NCI-H226 (cell line): ENCODE data around the gene MAD1L1.

Experiments
- DNase-seq: peaks from one replicate; pipeline ENCODE4 v3.0.0-alpha.2; 2015

Gene MAD1L1

DNA sequence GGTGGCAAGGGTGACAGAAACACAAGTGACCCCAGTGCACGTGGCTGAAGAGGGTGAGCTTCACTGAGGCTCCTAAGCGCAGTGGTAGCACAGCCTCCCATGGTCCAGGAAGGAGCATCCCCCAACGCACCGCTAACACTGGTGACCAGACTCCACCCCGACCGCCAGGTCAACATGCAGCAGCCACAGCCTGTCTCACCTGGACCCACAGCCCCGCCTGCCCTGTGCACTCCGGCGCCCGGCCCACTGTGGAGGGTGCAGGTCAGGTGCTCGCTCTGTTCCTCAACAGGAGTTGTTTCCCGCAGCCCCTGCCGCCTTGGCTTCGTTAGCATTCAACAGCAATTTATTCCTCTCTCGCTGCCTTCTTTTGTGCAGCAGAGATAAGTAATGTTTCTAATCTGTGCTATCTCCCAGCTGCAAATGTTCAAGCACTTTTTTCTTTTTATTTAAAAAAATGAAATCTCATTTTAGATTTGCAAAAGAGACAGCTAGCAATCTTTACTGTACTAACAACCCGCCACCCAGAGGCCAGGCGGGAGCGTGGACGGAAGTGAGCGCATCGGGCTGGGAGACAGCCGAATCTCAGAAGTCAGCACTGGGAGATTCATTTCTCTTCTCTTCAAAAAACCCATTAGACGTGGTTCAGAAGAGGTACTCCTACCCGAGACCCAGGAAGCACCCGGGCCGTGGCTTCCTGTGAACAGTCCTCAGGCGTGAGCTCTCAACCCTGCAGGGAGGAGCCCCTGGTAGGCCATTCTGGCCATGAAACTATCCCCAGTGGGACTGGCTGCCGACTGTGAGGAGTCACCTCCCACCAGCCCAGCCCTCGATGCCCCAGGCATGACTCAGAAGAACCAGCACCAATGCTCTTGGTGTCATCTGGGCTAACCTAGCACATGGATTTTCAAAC is 133.4 kb downstream of the MAD1L1 start:
- DNase-seq: peak; percentile 59

DNA sequence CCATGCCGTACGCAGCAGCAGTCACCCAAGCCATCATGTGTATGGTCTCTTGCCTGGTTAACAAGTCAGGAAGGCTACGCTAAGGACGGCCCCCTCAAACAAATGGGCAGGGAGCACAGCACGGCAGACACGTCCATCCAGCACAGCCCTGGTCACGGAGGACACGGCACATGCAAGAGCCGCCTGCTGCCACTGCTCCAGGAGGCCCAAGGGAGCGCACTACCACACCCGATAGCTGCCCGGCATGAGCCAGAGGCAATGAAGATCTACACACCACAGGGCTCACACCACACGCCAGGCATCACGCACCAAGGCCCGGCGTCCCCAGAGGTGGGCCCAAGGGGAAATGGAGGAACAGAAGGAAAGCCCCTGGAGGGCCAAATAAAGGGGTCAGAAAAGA is 134.2 kb downstream of the MAD1L1 start:
- no peak for DNase-seq

DNA sequence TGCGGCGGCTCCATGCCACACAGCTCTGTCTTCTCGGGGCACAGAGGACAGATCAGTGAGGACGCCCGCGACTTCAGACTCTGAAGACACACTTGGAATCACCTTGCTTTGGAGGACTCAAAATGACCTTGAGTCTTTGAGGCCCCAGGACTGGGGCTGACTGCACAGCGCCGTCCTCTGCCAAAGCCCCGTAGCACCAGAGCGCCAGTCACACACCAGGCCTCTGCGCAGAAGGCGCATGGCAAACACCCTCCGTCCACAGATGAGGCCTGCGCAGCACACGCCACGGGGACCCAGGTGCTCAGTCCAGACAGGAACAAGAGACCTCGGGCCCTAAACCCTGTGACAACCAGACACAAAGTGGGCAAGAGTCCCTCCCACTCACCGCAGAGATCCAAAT is 134.7 kb downstream of the MAD1L1 start:
- no peak for DNase-seq

DNA sequence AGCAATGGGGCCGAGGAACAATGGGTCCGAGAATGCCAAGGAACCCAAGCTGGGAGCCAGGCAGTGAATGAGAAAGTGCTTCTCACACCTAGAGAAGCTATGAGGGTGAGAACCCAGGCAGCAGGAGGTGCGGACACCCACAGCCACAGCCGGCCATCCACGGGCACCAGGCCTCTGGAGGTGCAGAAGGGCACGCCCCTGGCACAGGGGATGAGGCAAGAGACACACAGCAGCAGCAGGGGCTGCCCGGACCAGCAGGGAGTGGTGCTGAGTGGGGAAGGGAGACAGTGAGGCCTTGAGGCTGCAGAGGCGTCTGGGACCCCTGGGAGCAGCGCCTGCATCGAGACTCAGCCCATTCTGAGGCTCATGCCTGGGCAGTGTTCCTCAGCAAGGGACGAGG is 135.3 kb downstream of the MAD1L1 start:
- DNase-seq: no peak

DNA sequence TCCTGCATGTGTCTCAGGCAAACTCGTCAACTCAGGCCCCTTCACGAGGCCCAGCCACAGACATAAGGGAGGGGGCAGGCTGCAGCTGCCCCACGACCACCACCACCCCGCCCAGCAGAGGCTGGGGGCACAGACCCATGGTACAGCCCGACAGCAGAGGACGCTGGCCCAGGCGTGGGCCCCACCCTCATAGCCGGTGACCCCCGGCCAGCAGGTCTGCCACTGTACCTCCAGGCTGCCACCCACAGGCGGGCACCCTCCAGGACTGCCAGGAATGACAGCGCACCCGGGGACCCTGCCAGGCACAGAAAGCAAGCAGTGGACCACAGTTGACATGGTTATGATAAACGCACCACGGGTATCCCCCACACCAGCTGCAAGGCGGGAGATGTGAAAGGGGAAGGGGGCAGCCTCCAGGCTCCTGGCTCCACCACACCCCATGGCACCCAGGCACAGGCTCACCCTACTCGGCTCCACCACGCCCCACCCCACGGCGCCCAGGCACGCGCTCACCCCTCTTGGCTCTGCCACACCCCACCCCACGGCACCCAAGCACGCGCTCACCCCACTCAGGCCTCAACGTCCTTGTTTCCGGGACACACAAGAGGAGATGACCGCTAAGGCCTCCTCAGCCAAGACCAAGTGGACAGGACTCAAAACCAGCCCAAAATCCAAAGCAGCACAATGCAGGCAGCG is 135.9 kb downstream of the MAD1L1 start:
- no peak for DNase-seq

DNA sequence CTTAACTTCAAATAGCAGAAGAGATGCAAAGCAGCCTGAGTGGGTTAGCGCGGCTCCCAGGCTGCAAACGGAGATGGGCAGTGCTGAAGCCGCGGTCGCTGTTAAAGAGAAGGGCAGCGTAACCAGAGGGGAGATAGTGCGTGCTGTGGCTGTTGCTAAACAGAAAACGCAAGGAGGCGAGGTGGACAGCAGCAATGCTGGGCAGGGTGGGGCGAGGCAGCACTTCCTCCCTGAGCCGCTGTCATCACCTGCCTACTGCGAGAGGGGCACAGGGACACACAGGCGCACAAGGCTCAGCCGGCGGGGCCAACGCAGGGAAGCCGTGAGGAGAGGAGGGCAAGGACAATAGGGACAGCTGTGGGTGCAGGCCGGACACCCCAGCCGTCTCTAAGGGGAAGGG is 137.3 kb downstream of the MAD1L1 start:
- no peak for DNase-seq

DNA sequence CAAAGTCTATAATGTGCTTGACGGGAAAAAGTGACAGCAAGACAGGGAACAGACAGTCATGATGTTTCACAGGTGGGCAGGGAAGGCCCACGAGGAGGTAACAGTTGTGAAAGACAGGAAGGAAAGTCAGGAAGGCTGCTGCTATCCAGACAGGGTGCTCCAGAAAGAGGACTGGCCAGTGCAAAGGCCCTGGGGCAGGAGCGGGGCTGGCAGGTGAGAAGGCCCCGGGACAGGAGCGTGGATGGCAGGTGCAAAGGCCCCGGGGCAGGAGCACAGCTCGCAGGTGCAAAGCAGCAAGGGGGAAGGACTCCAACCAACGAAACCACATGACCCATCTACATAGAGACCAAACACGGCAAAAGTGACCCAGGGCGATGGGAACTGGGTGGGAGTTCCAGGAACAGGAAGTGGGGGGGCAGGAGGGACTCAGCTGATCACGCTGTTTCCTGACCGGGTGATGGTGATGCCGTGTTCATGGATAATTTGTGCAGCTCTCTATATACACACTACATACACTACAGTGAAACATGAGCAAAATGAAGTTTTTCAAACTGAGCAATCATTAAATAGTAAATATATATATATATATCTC is 138.2 kb downstream of the MAD1L1 start:
- DNase-seq: no peak

DNA sequence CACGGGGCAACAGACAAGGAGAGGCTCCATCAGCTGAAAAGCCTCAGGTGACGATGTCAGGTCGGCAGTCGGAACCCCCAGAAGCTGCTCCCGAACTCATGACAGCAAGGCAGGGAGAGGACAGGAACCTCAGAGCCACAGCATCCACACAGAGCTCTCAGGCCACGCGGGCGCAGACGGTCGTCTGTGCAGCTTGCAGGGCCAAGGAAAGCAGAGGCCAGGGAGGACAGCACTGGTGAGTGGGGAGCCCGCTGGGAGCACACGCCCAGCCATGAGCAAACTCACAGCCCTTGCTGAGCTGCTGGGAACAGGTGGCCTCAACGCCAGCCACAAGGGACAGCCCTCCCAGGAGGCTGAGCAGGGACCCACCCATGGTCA is 138.9 kb downstream of the MAD1L1 start:
- DNase-seq: no peak

DNA sequence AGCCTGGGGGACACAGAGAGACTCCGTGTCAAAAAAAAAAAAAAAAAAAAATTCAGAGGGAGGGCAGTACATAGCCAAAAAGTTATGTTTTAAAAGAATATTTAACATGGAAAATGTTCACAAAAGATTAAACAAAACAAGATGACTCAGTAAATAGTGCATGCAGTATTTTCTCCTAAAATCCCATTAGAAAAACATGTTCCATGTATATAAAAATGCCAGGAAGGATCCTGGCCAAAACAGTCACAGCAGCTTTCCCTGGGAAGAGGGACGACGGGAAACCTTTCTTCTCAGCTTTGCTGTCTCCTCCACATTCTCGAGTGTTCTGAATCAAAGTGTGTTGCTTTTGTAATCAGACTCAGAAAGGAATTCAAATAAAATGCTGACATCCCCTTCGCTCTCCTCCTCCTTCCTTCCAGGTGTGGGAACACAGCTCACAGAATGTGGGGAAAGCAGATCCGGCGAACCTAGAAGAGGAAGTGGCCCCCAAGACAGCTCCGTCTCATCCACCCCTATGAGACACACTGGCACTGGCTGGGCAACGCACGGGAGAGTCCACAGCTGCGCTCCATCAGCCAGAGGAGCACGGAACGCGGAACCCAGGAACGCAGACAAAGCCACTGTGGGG is 139.4 kb downstream of the MAD1L1 start:
- no peak for DNase-seq

DNA sequence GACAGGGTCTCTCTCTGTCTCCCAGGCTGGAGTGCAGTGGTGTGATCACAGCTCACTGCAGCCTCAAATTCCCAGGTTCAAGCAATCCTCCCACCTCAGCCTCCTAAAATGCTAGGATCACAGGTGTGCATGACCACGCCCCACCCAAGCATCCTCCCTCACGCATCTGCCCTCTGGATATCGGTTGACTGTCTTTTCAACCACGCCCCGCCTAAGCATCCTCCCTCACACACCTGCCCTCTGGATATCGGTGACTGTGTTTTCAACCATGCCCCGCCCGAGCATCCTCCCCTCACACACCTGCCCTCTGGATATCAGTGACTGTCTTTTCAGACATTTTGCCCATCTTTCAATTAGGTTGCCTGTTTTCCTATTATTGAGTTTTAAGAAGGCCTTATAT is 140.5 kb downstream of the MAD1L1 start:
- DNase-seq: no peak

DNA sequence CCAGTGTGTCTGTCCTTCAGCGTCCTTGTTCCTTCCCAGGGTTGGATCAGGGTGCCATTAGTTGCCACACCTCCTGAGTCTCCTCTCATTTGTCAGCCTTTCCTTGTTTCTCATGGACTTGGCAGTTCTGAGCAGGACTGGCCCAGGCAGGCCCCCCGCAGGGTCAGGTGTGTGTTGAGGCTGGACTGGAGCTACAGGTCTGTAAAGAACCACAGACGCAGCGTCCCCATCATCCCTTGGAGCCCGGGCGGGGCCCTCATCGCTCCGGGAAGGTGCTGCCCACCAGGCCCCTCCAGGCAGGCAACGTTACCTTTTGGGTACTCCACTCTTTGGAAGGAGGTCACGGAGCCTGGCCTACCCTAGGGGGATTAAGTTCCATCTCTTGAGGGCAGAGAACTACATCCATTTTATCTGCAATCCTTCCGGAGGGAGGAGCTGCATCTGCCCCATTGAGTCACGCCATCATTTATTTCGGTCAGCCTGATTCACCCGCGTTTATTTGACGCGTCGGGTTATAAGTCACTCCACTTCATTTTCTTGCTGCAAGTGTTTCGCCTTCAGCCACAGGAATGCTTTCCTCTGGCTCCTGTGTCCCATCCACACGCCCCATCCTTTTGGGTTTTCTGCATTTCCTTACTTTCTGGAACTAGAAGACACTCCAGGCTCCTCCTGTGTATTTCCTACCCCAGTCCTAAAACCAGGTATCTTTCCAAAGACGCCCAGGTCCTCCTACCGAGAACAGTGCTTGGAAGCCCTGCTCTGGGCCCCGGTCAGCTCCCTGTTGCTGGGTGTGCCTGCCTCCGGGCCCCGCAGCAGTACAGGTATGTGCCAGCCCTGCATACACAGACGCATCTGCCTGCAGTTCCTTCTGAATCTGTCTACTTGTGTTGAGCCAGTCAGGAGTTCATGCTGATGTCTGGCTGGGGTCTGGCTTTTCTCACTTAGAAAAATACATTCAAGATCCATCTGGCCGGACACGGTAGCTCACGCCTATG is 141.9 kb downstream of the MAD1L1 start:
- no peak for DNase-seq

DNA sequence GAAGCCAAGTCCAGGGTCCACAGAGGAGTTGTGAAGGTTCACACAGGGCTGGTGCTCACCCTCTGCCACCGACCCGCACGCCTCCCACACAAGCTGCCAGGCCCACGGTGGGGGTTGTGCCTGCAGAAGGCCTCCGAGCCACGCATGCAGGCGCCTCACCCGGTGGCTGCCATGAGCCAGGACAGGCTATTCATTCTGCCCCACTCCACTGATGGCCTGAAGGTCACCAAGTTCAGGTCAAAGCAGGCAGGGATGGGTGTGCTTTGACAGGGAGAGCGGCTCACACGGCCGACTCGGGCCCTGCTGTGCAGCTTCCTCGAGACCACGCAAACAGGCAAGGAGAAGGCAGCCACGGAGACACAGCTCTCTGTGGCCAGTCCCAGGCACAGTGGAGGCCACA is 143.9 kb downstream of the MAD1L1 start:
- DNase-seq: no peak

DNA sequence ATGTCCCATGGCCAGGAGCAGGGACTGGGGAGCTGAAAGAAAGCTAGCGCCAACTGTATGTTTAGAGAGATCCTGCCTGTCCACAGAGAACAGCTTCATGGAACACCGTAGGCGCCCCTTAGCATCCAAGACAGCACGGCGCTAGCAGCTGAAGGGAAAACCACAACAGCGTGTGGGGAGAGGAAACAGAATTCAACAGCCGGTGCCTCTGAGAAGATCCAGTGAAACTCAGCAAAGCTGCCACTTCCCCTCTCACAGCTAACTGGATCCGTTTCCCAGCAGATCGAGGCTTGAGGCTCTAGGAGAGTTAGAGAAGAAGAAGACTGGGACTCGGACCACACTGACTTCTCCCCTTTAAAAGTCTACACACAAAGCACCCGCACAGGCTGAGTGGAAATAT is 145.0 kb downstream of the MAD1L1 start:
- DNase-seq: no peak

DNA sequence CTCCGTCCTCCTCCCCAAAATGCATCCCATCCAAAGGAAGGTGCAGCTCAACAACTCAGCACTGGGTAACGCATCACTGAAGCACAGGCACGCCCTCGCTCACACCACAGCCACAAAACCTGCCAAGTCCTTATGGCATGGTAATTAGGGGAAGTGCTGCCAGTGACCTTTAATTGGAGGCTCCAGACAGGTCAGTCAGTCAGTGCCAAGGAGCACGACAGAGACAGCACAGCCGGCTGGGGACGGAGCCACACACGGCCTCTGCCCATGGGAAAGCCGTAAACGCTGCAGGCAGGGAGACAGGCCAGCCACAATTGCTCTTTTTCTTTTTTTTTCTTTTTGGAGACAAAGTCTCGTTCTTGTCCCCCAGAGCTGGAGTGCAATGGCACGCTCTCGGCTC is 146.5 kb downstream of the MAD1L1 start:
- no peak for DNase-seq

DNA sequence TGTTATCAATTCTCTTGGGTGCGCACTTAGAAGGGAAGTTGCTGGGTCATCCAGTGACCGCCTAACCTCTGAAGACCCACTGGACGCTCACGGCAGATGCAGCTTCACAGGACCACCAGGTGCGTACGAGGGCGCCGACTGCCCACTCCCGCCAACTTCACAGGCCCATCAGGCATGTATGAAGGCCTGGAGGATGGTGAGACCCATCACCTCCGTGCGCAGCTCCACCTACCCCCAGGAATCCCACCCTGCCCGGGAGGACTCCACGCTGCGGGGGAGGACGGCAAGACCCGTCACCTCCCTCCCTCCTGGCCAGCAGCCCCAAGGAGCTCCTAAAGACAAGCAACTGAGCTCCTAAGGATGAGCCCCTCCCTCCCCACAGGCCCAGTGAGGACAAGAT is 146.9 kb downstream of the MAD1L1 start:
- DNase-seq: no peak

DNA sequence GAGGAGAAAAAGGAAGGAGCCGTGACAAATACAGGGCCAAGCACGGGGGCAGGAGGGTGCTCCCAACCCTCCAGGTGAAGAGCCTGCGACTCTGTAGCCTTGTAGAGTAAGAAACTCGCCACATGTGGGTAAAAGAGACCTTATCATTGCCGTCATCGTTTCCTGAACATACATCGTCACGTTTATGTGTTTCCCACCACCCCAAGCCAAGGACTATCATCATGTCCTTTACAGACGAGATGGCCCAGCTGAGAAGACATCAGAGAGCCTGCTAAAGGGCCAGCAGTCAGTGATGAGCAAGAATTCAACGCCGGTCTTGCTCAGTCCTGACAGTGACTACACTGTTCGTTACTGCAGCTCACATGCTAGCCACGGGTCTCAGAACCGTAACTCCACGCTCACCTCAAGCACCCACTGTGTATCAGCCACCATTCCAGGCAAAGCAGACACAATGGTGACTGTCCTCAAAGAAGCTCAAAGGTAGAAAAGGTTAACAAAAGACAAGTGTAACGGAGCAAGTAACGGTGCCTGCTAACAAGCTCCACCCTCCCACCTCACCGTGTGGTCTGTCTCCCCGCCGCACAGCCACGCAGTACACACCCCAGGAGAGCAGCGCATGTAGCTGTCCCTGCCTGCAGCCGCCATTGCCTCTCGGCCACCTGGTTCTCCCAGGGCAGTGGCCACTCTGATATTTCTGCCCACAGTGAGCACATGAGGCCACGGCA is 147.8 kb downstream of the MAD1L1 start:
- no peak for DNase-seq

DNA sequence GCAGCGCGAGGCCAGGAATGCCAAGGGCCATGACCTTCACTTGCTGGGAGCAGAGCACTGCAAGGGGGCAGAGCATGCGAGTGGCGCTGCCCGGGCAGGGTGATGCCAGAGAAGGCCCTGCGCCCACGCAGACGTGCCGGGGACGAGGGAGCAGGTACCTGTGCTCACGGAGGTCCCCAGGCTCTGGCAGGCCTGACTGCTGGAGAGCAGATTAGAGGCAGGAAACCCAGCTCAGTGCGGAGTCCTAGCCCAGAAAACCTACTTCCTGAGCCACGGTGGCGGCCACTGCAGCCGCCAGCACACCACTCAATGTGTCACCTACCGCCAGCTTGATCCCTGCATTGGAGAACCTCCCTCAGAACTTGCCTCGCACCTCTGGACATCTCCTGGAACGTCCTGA is 148.4 kb downstream of the MAD1L1 start:
- DNase-seq: no peak

DNA sequence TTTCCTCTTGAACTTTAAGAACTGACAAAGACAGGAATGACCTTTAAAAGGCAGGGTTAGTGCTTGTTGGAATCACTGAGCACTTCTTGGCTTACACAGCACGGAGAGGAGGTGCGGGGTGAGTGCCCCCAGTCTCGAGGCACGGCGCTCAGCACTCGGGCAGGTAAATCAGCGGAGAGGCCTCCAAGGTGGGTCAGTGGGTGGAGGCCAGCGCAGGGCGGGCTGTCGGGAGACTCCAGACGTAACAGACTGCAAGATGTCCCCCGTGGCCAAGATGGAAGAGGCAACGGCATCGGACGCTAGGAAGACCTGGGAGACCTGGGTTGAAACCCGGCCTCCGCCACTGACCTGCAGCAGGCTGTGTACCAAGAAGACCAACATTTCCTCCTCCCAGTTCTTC is 149.4 kb downstream of the MAD1L1 start:
- no peak for DNase-seq

DNA sequence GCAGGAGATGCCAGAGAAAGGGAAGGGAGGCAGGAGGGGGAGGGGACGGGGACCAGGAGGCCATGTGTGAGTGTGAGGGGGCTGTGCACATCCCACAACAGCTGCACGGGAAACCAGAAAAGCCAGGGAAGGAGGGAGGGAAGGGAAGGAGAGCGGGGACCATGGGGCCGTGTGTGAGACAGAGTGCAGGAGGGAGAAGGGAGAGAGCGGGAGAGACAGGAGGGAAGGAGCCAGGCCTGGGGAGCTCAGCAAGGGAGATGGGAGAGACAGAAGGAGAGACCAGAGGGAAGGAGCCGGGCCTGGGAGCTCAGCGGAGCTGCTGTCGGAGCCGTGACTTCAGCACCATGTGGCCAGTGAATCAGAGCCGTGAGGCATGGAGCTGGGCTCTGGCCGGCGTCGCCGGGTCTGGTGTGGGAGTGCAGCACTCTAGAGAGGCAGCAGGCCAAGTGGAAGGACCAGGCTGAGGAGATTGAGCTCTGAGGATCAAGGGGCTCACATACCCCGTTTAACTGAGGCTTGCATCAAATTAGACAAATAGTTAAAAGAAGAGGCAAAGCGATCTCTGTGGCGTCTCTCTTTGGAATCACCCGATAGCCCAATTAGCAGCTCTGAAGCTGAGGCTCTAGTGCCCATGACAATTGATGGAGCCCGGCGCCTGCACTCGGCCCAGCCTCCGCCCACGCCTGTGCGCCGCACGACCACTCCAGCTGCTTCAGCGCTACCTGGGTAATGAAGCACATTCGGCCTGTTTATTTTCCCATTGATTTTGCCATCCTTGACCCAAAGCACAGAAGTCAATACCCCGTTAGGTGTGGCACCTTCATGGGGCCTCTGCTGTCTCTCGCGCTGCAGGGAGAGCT is 150.4 kb downstream of the MAD1L1 start:
- DNase-seq: no peak

DNA sequence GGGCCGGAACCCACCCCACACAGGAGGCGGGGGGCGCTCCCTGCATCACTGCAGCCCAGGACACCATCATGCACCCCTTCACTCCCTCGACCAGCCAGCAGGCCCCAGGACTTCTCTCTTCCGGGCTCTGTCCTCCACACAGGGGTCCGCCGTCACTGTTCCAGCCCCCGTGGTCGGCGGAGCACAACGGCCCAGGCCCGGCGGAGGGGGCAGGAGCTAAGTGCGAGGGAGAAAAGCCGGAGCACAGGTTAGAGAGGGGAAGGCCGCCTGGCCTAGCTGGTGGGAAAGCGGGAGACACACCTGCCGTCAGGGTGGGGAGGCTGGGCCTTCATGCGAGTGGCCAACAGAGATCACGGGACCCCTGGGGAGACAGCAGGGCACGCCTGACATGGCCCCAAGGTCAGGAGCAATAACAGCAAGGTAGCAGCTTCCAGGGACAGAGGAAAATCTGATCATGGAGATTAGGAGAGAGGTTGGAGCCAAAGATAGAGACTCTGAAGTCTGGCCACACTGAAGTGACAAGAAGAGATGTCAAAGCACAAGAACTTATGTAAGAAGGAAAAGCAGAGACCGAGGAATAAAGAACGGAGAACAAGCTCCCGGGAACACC is 151.1 kb downstream of the MAD1L1 start:
- DNase-seq: no peak
